ENCODE data around the gene GABRG3.

GRCh38 chr15:27480141-27480530, 509.2 kb downstream of the GABRG3 start:
- TF ChIP-seq YY1 (IDR thresholded peaks at IDR 0.05; ENCODE audit: insufficient read depth, insufficient read length) (no peak), SUZ12 (IDR thresholded peaks at IDR 0.05; ENCODE audit: extremely low read depth, insufficient read depth, insufficient read length) (no peak)
